B cell (primary cell): ENCODE measurements around the gene RGS11. TPM values are rescaled to one million over a fixed set of nuclear protein-coding genes. Genes with fewer than 3 reads are reported as not detected.

ENCODE experiments used
- ATAC-seq: fragments of 200-7000 bp; cut with Tn5 transposase; one replicate; pipeline ENCODE4 v1.10.0; 2021; ENCODE audit warnings: low read depth, mild to moderate bottlenecking, moderate number of reproducible peaks, moderate library complexity
- CTCF ChIA-PET: fragments of 350-600 bp; sonication (Branson Sonifier 250); formaldehyde crosslinking; loops from one replicate; lab custom pipeline; 2021; ENCODE audit warnings: antibody characterized with exemption, inconsistent platforms; lab: Charles Lee
- POLR2A ChIA-PET: fragments of 350-600 bp; sonication (Branson Sonifier 250); formaldehyde crosslinking; loops from one replicate; lab custom pipeline; 2021; ENCODE audit warnings: antibody characterized with exemption; lab: Charles Lee
- DNase-seq: peaks from one replicate; pipeline ENCODE4 v3.0.0; 2013
- H2AFZ ChIP-seq: 2 replicates; pipeline ENCODE4 v1.6.1; 2012; ENCODE audit warnings: mild to moderate bottlenecking, low read depth, low read length; ENCODE audit not compliant: insufficient read depth, poor library complexity, severe bottlenecking
- H3K27ac ChIP-seq, 2 donors: 1 replicate in 1 of 2; 2 replicates in 1 of 2; pipeline ENCODE4 v1.5.1; 2012 to 2013; ENCODE audit warnings: low read length in 2 of 2, mild to moderate bottlenecking in 2 of 2, moderate library complexity in 1 of 2
- H3K27me3 ChIP-seq, 4 experiments: fragments of 200-600 bp in 1 of 4; sonication (generic) in 1 of 4; replicated peaks in 1 of 4; 1 replicate in 2 of 4; 2 replicates in 2 of 4; pipeline versions ENCODE4 v1.6.1 to v1.7.0; 2013 to 2016; ENCODE audit warnings: low read length in 3 of 4, mild to moderate bottlenecking in 2 of 4, mixed read lengths in 1 of 4, moderate library complexity in 1 of 4; ENCODE audit not compliant: insufficient read depth in 4 of 4, control insufficient read depth in 3 of 4; ENCODE audit errors: control extremely low read depth in 1 of 4
- H3K36me3 ChIP-seq, 2 experiments: replicated peaks in 1 of 2; 1 replicate in 1 of 2; 2 replicates in 1 of 2; pipeline versions ENCODE4 v1.6.1 to v1.7.1; 2013; ENCODE audit warnings: low read length in 1 of 2; ENCODE audit not compliant: insufficient read depth in 2 of 2, control insufficient read depth in 1 of 2; ENCODE audit errors: control extremely low read depth in 1 of 2, extremely low read depth in 1 of 2
- H3K4me1 ChIP-seq, 2 donors: fragments of 200-600 bp in 1 of 2; sonication (generic) in 1 of 2; 1 replicate in 1 of 2; 2 replicates in 1 of 2; pipeline versions ENCODE4 v1.5.1 to v1.6.1; 2013 to 2017; ENCODE audit warnings: low read length in 2 of 2; ENCODE audit not compliant: control insufficient read depth in 2 of 2, insufficient read depth in 2 of 2
- H3K4me2 ChIP-seq: replicated peaks from 2 replicates; pipeline ENCODE3; 2012; ENCODE audit warnings: mild to moderate bottlenecking, low read depth, low read length; ENCODE audit not compliant: poor library complexity, severe bottlenecking
- H3K4me3 ChIP-seq, 5 experiments: fragments of 200-600 bp in 1 of 5; sonication (generic) in 1 of 5; 1 replicate in 3 of 5; 2 replicates in 2 of 5; pipeline versions ENCODE4 v1.5.1 to v1.7.0; 2011 to 2016; ENCODE audit warnings: low read length in 4 of 5, mild to moderate bottlenecking in 4 of 5, low read depth in 2 of 5, control low read depth in 1 of 5, moderate library complexity in 1 of 5; ENCODE audit not compliant: insufficient read depth in 1 of 5; ENCODE audit errors: control extremely low read depth in 1 of 5, extremely low read depth in 1 of 5
- H3K79me2 ChIP-seq: fragments of 200-600 bp; sonication (generic); one replicate; pipeline ENCODE4 v1.6.0; 2016; ENCODE audit warnings: low read length; ENCODE audit not compliant: control insufficient read depth, insufficient read depth
- H3K9ac ChIP-seq: fragments of 200-600 bp; sonication (generic); 2 replicates; pipeline ENCODE4 v1.6.1; 2017; ENCODE audit warnings: mild to moderate bottlenecking, low read length, moderate library complexity
- H3K9me3 ChIP-seq, 3 donors: one replicate each; pipeline versions ENCODE4 v1.6.1 to v1.7.1; 2013; ENCODE audit warnings: low read length in 2 of 3; ENCODE audit not compliant: control insufficient read depth in 2 of 3, insufficient read depth in 1 of 3; ENCODE audit errors: control extremely low read depth in 1 of 3
- H4K20me1 ChIP-seq: 2 replicates; pipeline ENCODE4 v1.6.0; 2012; ENCODE audit warnings: mild to moderate bottlenecking, low read length; ENCODE audit not compliant: insufficient read depth, control insufficient read depth, poor library complexity, severe bottlenecking
- H3K27ac Mint-ChIP-seq: one replicate; pipeline ENCODE4 v1.8.0; 2021; ENCODE audit warnings: mixed read lengths
- H3K27me3 Mint-ChIP-seq: one replicate; pipeline ENCODE4 v1.8.0; 2021; ENCODE audit warnings: mixed read lengths
- H3K4me1 Mint-ChIP-seq: one replicate; pipeline ENCODE4 v1.8.0; 2021; ENCODE audit warnings: mixed read lengths
- H3K4me3 Mint-ChIP-seq: one replicate; pipeline ENCODE4 v1.8.0; 2021; ENCODE audit warnings: mixed read lengths
- H3K9me3 Mint-ChIP-seq: one replicate; pipeline ENCODE4 v1.8.0; 2022; ENCODE audit warnings: mixed read lengths; ENCODE audit not compliant: insufficient read depth
- CTCF ChIP-seq: fragments of 200-600 bp; IDR thresholded peaks from one replicate; pipeline ENCODE4 v1.8.0; 2022; ENCODE audit warnings: antibody characterized with exemption, mild to moderate bottlenecking
- EZH2 ChIP-seq: IDR thresholded peaks from 2 replicates; pipeline ENCODE4 v1.6.1; 2012; ENCODE audit warnings: borderline replicate concordance, low read depth, mild to moderate bottlenecking, moderate library complexity, low read length; ENCODE audit not compliant: insufficient read depth, poor library complexity, severe bottlenecking
- WGBS: methylation state at CpG from one replicate; pipeline ENCODE4 v1.1.5; 2013; ENCODE audit warnings: missing lambda C conversion rate; ENCODE audit not compliant: insufficient coverage; 5-methylcytosine and 5-hydroxymethylcytosine counted together
- intact Hi-C: fragments of 100-400 bp; cut with micrococcal nuclease; formaldehyde crosslinking; loops from one replicate; pipeline ENCODE4 v1.10.0; 2022
- polyA plus RNA-seq: library from polyadenylated mRNA; depleted of rRNA; stranded (reverse); fragments of >200 nt; gene quantifications from 2 replicates; pipeline ENCODE4 v1.2.3, GENCODE V29; 2012
- total RNA-seq, 2 donors: library from RNA; stranded (reverse); fragments of 120-200 nt in 1 of 2; gene quantifications; 1 replicate in 1 of 2; 2 replicates in 1 of 2; pipeline versions ENCODE4 v1.2.3 to v1.2.4, GENCODE V29; 2013 to 2022

Gene RGS11
- total and polyA plus RNA-seq, 2 donors (not counting 1 experiment from before 2014, with no cell fraction given), result 0.39 TPM; not detected in 1

GRCh38 chr16:249431-249830 lies 26.3 kb downstream of the RGS11 start:
- POLR2A ChIA-PET, result no interaction called here

GRCh38 chr16:247027-247426 lies 28.7 kb downstream of the RGS11 start:
- intact Hi-C loops, result no loop called here
- ATAC-seq, result no peak
- DNase-seq, result no peak
- Histone ChIP-seq H2AFZ (no peak overlapping the region), H3K4me2 (no peak overlapping the region), H3K27ac (no peak overlapping the region), H3K9ac (no peak overlapping the region), H4K20me1 (peaks cover 10% of the 10 kb centered on the region), H3K4me1 (peaks cover 0 to 1% of the 10 kb centered on the region in 2 donors), H3K36me3 (peaks cover 0 to 6% of the 10 kb centered on the region in 2 experiments), H3K9me3 (no peaks in the 10 kb centered on the region), H3K4me3 (no peak overlapping the region), H3K79me2 (peaks cover 67% of the 10 kb centered on the region), H3K27me3 (no peaks in the 10 kb centered on the region)
- ChIA-PET POLR2A (no interaction called here), CTCF (no interaction called here)
- TF ChIP-seq EZH2, result no peak
- no peak for TF ChIP-seq CTCF
- H3K9me3 Mint-ChIP-seq, result no peaks in the 10 kb centered on the region
- no peak overlapping the region for H3K4me3 Mint-ChIP-seq
- H3K27ac Mint-ChIP-seq, result no peak overlapping the region
- no peaks in the 10 kb centered on the region for H3K27me3 Mint-ChIP-seq
- WGBS, result 93% methylated on average over 8 of the region's 12 CpGs
- H3K4me1 Mint-ChIP-seq, result peaks cover 5% of the 10 kb centered on the region

More at GRCh38 chr16:249431-249830, 26.3 kb downstream of the RGS11 start:
- H3K4me2 ChIP-seq, result no peak overlapping the region
- ATAC-seq, result no peak
- H4K20me1 ChIP-seq, result no peaks in the 10 kb centered on the region
- no peaks in the 10 kb centered on the region for H3K27me3 Mint-ChIP-seq
- peaks cover 0 to 14% of the 10 kb centered on the region in 2 experiments for H3K36me3 ChIP-seq
- no peak overlapping the region for H3K9ac ChIP-seq
- no peak overlapping the region for H3K27ac Mint-ChIP-seq
- peaks cover 8% of the 10 kb centered on the region for H3K4me1 Mint-ChIP-seq
- no peak overlapping the region for H3K4me3 ChIP-seq
- DNase-seq, result no peak
- no peak overlapping the region for H2AFZ ChIP-seq
- H3K9me3 Mint-ChIP-seq, result no peaks in the 10 kb centered on the region
- CTCF ChIA-PET, result no interaction called here
- 95% methylated on average over 12 of the region's 12 CpGs for WGBS
- H3K79me2 ChIP-seq, result peaks cover 56% of the 10 kb centered on the region
- H3K4me3 Mint-ChIP-seq, result no peak overlapping the region
- intact Hi-C loops, result no loop called here
- H3K27ac ChIP-seq, result no peak overlapping the region
- no peak for TF ChIP-seq EZH2
- peaks cover 9 to 17% of the 10 kb centered on the region in 2 donors for H3K4me1 ChIP-seq
- no peaks in the 10 kb centered on the region for H3K9me3 ChIP-seq
- H3K27me3 ChIP-seq, result no peaks in the 10 kb centered on the region
